SK-N-SH (cell line): ENCODE data around the gene KCNQ5.

Source experiments
- CTCF ChIP-seq: fragments of 200-600 bp; sonication (generic); IDR thresholded peaks from 2 replicates; pipeline ENCODE4 v1.6.1; 2017; ENCODE audit warnings: antibody characterized with exemption, mild to moderate bottlenecking, moderate library complexity
- EP300 ChIP-seq, 2 experiments: IDR thresholded peaks; 2 replicates each; pipeline versions ENCODE4 v1.4.0 to v1.6.1; 2012; ENCODE audit warnings: borderline replicate concordance in 1 of 2, low read depth in 1 of 2, low read length in 1 of 2
- MEF2A ChIP-seq: IDR thresholded peaks from 2 replicates; pipeline ENCODE4 v1.4.0; 2012; ENCODE audit warnings: low read depth, borderline replicate concordance
- PBX3 ChIP-seq: IDR thresholded peaks from 2 replicates; pipeline ENCODE4; 2012
- POLR2AphosphoS5 ChIP-seq: IDR thresholded peaks from 2 replicates; pipeline ENCODE4 v1.6.1; 2012; ENCODE audit warnings: low read depth, low read length
- TAF1 ChIP-seq: IDR thresholded peaks from 2 replicates; pipeline ENCODE4 v1.6.1; 2012; ENCODE audit warnings: low read depth, mild to moderate bottlenecking, low read length, moderate library complexity, borderline replicate concordance

GRCh38 chr6:72825315-72825911 lies 203.5 kb downstream of the KCNQ5 start:
- TF ChIP-seq TAF1 (no peak), MEF2A (no peak), POLR2AphosphoS5 (no peak), CTCF (no peak), EP300 (IDR thresholded peaks at IDR 0.05; ENCODE audit: borderline replicate concordance in 1 of 2, low read depth in 1 of 2, low read length in 1 of 2) (no peak), PBX3 (no peak)
